ENCODE results near the gene EPB41L4A. TPM values are rescaled to one million over a fixed set of nuclear protein-coding genes. Genes with fewer than 3 reads are reported as not detected.

The EPB41L4A gene
- total RNA-seq, 4 donors from 2014 or later: 8.3 to 33.8 (median 21.6) TPM

GRCh38 chr5:112257005-112257404 lies 162.1 kb downstream of the EPB41L4A start:
- no peak for TF ChIP-seq EP300 (IDR thresholded peaks at IDR 0.05)
- TF ChIP-seq, protein P1, sequence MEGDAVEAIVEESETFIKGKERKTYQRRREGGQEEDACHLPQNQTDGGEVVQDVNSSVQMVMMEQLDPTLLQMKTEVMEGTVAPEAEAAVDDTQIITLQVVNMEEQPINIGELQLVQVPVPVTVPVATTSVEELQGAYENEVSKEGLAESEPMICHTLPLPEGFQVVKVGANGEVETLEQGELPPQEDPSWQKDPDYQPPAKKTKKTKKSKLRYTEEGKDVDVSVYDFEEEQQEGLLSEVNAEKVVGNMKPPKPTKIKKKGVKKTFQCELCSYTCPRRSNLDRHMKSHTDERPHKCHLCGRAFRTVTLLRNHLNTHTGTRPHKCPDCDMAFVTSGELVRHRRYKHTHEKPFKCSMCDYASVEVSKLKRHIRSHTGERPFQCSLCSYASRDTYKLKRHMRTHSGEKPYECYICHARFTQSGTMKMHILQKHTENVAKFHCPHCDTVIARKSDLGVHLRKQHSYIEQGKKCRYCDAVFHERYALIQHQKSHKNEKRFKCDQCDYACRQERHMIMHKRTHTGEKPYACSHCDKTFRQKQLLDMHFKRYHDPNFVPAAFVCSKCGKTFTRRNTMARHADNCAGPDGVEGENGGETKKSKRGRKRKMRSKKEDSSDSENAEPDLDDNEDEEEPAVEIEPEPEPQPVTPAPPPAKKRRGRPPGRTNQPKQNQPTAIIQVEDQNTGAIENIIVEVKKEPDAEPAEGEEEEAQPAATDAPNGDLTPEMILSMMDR (IDR thresholded peaks at IDR 0.05): no peak
- no peak overlapping the region for H3K4me3 ChIP-seq

GRCh38 chr5:112254303-112254702 lies 164.8 kb downstream of the EPB41L4A start:
- 94% methylated on average over 5 of the region's 5 CpGs for WGBS

More at GRCh38 chr5:112257005-112257404, 162.1 kb downstream of the EPB41L4A start:
- no peaks in the 10 kb centered on the region for H3K9me3 ChIP-seq
- H3K27me3 ChIP-seq: no peaks in the 10 kb centered on the region
- DNase-seq (ENCODE audit: extremely low spot score): no peak
- H3K36me3 ChIP-seq: peaks cover 0 to 12% (median 0%) of the 10 kb centered on the region in 4 donors
- intact Hi-C loops (cut with DNase I): no loop called here
- peaks cover 0 to 8% (median 4%) of the 10 kb centered on the region in 4 donors for H3K4me1 ChIP-seq
- no peak overlapping the region for H3K27ac ChIP-seq (replicated peaks in 1 of 4)

GRCh38 chr5:112253478-112254250 lies 165.4 kb downstream of the EPB41L4A start:
- H3K27ac ChIP-seq (replicated peaks in 1 of 4): peak overlapping the region in 3 of 4 donors; percentile 13 to 42 (median 28)
- WGBS: 60% methylated on average over 9 of the region's 9 CpGs

More at GRCh38 chr5:112254303-112254702, 164.8 kb downstream of the EPB41L4A start:
- intact Hi-C loops (cut with DNase I): no loop called here
- Histone ChIP-seq H3K4me3 (no peak overlapping the region), H3K36me3 (peaks cover 0 to 4% (median 0%) of the 10 kb centered on the region in 4 donors), H3K27me3 (no peaks in the 10 kb centered on the region), H3K9me3 (no peaks in the 10 kb centered on the region), H3K27ac (replicated peaks in 1 of 4) (peak overlapping the region in 3 of 4 donors; percentile 13 to 42 (median 28)), H3K4me1 (peaks cover 0 to 8% (median 4%) of the 10 kb centered on the region in 4 donors)
- TF ChIP-seq EP300 (IDR thresholded peaks at IDR 0.05) (no peak), POLR2A (IDR thresholded peaks at IDR 0.05; ENCODE audit: low read depth) (no peak)
- DNase-seq (ENCODE audit: extremely low spot score): no peak

DNA sequence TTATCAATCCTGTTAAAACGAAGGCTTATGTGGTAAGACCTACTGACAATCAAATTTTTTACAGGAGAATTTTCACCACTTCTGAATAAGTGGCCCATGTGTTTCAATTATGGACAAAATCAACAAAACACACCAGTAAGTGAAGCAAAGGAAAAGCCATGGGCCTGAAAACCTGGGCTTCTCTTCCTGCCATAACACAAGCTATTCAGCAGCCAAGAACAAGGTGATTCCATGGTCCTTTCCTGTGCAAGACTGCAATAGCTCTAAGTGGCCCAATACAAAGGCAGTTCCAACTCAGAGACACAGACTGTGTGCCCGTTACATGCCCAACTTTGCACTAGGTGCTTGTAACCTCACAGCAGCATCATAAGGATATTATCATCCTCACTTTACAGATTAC lies 168.5 kb downstream of the EPB41L4A start:
- H3K4me3 ChIP-seq: no peak overlapping the region
- H3K36me3 ChIP-seq: no peaks in the 10 kb centered on the region
- TF ChIP-seq, protein P1 (IDR thresholded peaks at IDR 0.05): no peak
- TF ChIP-seq EP300 (IDR thresholded peaks at IDR 0.05) (no peak), POLR2A (IDR thresholded peaks at IDR 0.05; ENCODE audit: low read depth) (no peak), POLR2AphosphoS5 (IDR thresholded peaks at IDR 0.05) (no peak)
- DNase-seq (ENCODE audit: extremely low spot score): no peak
- H3K27ac ChIP-seq (replicated peaks in 1 of 4): no peak overlapping the region
- intact Hi-C loops (cut with DNase I): no loop called here
- 71% methylated on average over 1 of the region's 2 CpGs for WGBS
- H3K9me3 ChIP-seq: no peaks in the 10 kb centered on the region
- H3K27me3 ChIP-seq: no peaks in the 10 kb centered on the region
- H3K4me1 ChIP-seq: peaks cover 0 to 22% (median 18%) of the 10 kb centered on the region in 4 donors

More at GRCh38 chr5:112253478-112254250, 165.4 kb downstream of the EPB41L4A start:
- H3K27me3 ChIP-seq: no peaks in the 10 kb centered on the region
- no peaks in the 10 kb centered on the region for H3K36me3 ChIP-seq
- H3K4me1 ChIP-seq: peaks cover 0 to 11% (median 6%) of the 10 kb centered on the region in 4 donors
- H3K4me3 ChIP-seq: no peak overlapping the region
- DNase-seq (ENCODE audit: extremely low spot score): no peak
- peak in 1 of 2 donors; percentile 63 for TF ChIP-seq POLR2AphosphoS5 (IDR thresholded peaks at IDR 0.05)
- TF ChIP-seq POLR2A (IDR thresholded peaks at IDR 0.05; ENCODE audit: low read depth): no peak
- H3K9me3 ChIP-seq: no peaks in the 10 kb centered on the region
- intact Hi-C loops (cut with DNase I): no loop called here

- H3K27ac ChIP-seq (replicated peaks in 1 of 4): peak overlapping the region in 1 of 4 donors; percentile 13
- intact Hi-C loops (cut with DNase I): no loop called here
- TF ChIP-seq, protein P1 (IDR thresholded peaks at IDR 0.05): no peak
- TF ChIP-seq POLR2AphosphoS5 (IDR thresholded peaks at IDR 0.05): no peak
- no peak for TF ChIP-seq EP300 (IDR thresholded peaks at IDR 0.05)
- no peak for TF ChIP-seq POLR2A (IDR thresholded peaks at IDR 0.05; ENCODE audit: low read depth)
- H3K27me3 ChIP-seq: no peaks in the 10 kb centered on the region
- WGBS: 67% methylated on average over 2 of the region's 2 CpGs
- H3K9me3 ChIP-seq: no peaks in the 10 kb centered on the region
- no peak for DNase-seq (ENCODE audit: extremely low spot score)
- peaks cover 0 to 9% (median 2%) of the 10 kb centered on the region in 4 donors for H3K36me3 ChIP-seq
- H3K4me3 ChIP-seq: no peak overlapping the region
- peaks cover 0 to 16% (median 15%) of the 10 kb centered on the region in 4 donors for H3K4me1 ChIP-seq
These were observed 170.5 kb downstream of the EPB41L4A start for GRCh38 chr5:112248623-112249022.
